NCI-H345 treated with DMSO at 0.1 percent for 48 hours (cell line): ENCODE results near the gene OR7E24.
A peak's percentile ranks its signal among the peaks of the same experiment; 100 is the strongest.
"Not testable (repeated sequence)": the region's sequence is repeated elsewhere in the genome, so short reads cannot be mapped to it uniquely, and the experiment has no call there.

Experiments
- DNase-seq: peaks from one replicate; lab custom pipeline; 2025; ENCODE audit not compliant: unreplicated experiment; lab: John Stamatoyannopoulos, UW

Gene OR7E24

DNA sequence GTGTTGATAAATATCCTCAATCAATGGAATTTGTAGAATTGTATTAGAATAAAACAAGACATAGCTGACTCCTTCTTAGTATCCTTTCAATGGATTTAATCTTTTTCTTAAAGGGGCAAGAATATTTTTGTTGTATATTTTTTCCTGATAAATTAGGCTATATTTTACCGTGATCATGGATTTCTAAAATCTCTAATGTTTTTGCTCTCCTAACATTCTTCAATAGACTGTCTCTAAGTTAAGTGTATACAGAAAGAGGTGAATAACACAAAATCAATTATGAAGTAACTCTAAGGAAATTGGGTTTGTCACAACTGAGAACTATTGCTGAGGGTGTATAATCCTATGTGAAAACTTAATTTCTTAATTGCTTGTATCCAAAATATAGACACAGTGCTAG, at the start of gene OR7E24:
Gene OR7E24, plus strand, starts transcription at position 301 of the 400 bp plus-strand sequence. CDS start 114 bp downstream, outside the sequence.
- no peak for DNase-seq

DNA sequence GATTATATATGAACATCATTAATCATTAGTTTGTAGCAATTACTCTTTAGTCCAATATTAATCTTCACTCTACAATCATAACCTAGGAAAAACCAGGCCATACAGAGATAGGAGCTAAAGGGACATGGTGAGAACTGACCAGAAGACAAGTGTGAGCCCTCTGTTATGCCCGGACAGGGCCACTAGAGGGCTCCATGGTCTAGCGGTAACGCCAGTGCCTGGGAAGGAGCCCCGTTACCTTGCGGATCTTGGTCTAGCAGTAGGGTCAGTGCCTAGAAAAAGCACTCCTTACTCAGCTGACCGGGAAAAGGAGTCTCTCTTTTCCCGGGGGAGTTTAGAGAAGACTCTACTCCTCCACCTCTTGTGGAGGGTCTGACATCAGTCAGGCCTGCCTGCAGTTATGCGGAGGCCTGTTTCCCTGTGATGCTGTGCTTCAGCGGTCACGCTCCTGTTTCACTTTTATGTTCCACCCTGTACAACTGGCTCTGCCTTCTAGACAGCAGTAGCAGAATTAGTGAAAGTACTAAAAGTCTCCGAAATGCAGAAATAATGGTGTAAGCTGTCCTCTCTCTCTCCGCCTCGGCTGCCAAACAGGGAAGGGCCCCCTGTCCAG, 45.1 kb upstream of the OR7E24 start:
- peak; percentile 8 for DNase-seq

DNA sequence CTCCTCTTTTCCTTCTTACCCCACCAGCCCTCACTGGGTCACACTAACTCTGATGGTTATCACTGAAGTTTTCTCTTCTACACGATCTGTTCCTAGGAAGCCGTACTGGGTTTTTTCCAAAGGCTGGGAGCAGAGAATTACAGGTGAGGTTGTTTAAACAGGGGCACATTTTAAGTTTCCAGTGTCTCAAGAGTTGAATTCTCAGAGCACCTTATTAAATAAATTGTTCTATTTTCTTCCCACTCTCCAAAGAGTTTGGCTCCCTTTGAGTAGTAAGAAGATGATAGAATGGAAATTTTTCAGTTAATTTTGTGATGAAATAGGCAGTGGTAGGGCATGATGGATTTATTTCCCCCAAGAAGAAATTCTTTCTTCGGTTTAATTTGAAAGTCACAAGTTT, 31.2 kb upstream of the OR7E24 start, which contains the start of gene OR7D4:
Gene OR7D4, minus strand, starts transcription at position 101 of the 400 bp plus-strand sequence. CDS start 4,752 bp downstream, outside the sequence.
- no peak for DNase-seq

DNA sequence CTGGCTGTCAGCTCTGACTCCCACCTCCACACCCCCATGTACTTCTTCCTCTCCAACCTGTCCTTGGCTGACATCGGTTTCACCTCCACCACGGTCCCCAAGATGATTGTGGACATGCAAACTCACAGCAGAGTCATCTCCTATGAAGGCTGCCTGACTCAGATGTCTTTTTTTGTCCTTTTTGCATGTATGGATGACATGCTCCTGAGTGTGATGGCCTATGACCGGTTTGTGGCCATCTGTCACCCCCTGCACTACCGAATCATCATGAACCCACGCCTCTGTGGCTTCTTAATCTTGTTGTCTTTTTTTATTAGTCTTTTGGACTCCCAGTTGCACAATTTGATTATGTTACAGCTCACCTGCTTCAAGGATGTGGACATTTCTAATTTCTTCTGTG, 506 bp downstream of the OR7E24 start:
- no peak for DNase-seq

DNA sequence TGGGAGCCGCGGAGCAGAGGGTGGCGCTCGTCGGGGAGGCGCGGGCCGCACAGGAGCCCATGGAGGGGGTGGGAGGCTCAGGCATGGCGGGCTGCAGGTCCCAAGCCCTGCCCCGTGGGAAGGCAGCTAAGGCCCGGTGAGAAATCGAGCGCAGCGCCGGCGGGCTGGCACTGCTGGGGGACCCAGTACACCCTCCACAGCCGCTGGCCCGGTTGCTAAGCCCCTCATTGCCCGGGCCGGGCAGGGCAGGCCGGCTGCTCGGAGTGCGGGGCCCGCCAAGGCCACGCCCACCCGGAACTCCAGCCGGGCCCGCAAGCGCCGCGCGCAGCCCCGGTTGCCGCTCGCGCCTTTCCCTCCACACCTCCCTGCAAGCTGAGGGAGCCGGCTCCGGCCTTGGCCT, 32.8 kb downstream of the OR7E24 start:
- not testable (repeated sequence) for DNase-seq

DNA sequence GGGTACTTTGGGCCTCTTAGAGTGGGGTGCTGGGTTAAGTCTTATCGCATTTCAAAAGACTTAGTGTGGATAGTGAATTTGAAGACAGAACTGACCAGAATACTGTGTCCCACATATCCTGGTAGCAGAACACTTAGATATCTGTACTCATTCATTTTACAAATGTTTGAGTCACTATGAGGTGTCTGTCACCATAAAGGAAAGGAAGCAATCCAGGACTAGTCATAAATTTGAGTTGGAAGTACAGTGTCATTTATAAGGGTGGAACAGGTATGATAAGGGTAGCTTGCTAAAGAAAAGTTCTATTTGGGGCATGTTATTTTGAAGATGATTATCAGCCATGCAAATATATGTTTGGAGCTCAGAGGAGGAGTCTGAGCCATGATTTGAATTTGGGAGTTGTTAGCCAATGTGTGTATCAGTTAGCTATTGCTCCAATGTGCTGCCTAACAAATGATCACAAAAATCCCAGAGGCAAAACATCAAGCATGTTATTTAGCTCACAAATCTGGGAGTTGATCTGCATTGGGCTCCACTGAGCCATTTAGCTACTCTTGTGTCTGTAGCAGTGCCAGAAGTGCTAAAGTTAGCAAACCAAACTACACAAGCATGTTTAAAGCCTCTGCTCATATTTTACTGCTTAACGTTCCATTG, 38.6 kb downstream of the OR7E24 start:
- no peak for DNase-seq

DNA sequence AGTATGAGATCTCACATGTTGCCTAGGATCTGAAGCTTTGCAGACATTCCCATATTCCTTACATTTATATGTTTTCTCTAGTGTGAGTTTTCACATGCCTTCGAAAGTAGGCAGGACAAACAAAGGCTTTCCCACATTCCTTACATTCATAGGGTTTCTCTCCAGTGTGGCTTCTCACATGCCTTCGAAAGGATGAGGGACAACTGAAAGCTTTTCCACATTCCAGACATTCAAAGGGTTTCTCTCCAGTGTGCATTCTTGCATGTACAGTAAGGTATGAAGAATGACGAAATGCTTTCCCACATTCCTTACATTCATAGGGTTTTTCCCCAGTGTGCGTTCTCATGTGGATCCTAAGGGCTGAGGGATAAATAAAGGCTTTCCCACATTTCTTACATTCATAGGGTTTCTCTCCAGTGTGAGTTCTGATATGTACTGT, 44.7 kb downstream of the OR7E24 start:
- no peak for DNase-seq

DNA sequence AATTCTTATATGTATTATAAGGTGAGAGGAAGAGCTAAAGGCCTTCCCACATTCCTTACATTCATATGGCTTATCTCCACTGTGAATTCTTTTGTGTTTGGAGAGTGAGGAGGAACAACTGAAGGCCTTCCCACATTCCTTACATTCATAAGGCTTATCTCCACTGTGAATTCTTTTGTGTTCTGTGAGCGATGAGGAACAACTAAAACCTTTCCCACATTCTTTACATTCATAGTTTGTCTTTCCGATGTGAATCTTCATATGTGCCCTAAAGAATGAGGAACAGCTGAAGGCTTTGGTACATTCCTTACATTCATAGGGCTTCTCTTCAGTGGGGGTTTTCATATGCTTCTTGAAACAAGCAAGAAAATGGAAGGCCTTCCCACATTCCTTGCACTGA, 45.6 kb downstream of the OR7E24 start:
- DNase-seq, result no peak
